GM20000 (cell line): ENCODE data around the gene TCEAL5.
"Not testable (repeated sequence)": the region's sequence is repeated elsewhere in the genome, so short reads cannot be mapped to it uniquely, and the experiment has no call there.

Experiments used
- DNase-seq: peaks from one replicate; pipeline ENCODE4 v3.0.0; 2012; ENCODE audit warnings: low spot score
- TF ChIP-seq, protein P1 (sequence below): IDR thresholded peaks from 2 replicates; pipeline ENCODE4 v1.5.1; 2012; ENCODE audit warnings: mild to moderate bottlenecking, control low read depth; ENCODE audit errors: extremely low read depth, missing control alignments

Gene TCEAL5, protein sequence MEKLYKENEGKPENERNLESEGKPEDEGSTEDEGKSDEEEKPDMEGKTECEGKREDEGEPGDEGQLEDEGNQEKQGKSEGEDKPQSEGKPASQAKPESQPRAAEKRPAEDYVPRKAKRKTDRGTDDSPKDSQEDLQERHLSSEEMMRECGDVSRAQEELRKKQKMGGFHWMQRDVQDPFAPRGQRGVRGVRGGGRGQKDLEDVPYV

DNA sequence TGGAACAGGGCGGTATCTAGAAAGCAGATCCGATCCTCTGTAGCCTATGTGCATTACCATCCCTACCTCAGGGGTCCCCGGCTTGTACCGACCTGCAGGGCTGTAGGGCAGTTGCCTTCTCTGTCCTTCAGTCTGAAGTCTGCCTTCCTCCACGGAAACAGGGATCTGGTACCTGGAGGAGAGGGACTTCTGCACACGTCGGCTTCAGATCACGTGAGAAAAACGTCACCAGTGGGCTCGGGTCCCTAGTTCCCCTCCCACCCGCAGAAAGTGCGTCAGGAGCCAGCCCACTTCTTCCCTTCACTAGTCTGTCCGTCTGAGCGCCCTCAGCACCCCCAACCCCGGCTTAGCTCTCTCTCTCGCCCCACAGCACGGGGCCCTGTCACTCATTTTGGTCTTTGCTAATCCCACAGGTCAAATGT, at the start of gene TCEAL5:
Gene TCEAL5 (minus strand): TSS at position 170 of the 422 bp plus-strand sequence. CDS start 2,187 bp downstream, outside the sequence.
- TF ChIP-seq, protein P1, sequence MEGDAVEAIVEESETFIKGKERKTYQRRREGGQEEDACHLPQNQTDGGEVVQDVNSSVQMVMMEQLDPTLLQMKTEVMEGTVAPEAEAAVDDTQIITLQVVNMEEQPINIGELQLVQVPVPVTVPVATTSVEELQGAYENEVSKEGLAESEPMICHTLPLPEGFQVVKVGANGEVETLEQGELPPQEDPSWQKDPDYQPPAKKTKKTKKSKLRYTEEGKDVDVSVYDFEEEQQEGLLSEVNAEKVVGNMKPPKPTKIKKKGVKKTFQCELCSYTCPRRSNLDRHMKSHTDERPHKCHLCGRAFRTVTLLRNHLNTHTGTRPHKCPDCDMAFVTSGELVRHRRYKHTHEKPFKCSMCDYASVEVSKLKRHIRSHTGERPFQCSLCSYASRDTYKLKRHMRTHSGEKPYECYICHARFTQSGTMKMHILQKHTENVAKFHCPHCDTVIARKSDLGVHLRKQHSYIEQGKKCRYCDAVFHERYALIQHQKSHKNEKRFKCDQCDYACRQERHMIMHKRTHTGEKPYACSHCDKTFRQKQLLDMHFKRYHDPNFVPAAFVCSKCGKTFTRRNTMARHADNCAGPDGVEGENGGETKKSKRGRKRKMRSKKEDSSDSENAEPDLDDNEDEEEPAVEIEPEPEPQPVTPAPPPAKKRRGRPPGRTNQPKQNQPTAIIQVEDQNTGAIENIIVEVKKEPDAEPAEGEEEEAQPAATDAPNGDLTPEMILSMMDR = no peak

DNA sequence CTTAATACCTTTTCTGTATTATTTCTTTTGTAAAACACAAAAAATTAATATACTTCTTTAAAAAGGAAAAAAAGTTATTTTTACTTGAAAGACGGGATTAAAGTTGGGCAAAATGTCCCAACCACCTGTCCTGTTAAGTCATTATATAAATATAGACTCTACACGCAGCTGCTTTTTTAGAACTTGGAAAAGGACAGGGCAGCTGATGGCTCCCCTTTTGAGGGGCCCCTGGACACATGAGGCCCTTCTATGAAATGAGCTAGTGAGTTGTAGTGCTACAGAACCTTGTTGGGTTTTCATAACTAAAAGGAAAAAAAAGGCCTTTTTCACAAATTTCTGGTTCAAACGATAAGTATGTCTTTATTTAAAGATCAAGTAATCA, 34.8 kb upstream of the TCEAL5 start:
- DNase-seq = no peak
- TF ChIP-seq, protein P1 = no peak

More for the DNA sequence above, at the start of gene TCEAL5:
- DNase-seq = no peak

DNA sequence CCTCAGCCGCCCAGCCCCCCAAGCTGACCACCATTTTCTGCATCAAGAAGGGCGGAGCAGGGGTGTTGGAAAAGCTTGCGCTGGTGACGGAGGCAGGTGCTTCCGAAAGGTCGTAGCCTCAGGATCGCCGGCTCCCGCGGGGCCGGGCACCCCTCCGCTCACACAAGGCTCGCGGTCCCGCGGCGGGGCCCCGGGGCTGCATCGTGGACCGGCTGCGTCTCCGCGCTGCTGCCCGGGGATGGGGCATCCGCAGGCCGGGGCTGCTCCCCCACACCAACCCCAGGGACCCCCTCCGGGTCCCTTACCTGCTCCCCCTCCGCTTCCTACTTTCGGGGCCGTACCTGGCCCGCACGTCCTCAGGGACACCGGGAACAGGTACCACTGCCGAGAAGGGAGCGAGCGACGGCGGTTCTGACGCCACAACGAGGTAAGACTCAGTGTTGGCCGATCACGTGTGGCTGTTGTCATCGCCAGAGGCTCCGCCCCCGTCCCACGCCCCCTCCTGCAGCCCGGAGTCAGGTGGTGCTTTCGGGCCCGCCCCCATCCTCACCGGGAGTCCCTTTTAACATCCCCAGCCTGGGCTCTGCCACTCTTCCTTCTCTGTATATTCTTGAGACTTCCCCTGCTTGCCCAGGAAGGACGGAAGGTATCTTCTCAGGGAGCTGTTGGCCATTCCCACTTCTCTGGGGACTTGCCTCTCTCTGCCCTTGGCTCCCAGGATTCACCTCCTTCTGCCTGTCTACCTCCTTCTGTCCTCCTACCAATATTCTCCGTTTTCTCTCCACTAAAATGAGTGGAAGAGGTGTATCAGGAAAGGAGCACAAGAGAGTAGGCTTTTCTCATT, 34.2 kb upstream of the TCEAL5 start, which contains the start of gene BEX2:
Gene BEX2 (minus strand): TSS at position 436 of the 844 bp plus-strand sequence. CDS start 1,014 bp downstream, outside the sequence.
- TF ChIP-seq, protein P1 = no peak
- peak; percentile 71 for DNase-seq

DNA sequence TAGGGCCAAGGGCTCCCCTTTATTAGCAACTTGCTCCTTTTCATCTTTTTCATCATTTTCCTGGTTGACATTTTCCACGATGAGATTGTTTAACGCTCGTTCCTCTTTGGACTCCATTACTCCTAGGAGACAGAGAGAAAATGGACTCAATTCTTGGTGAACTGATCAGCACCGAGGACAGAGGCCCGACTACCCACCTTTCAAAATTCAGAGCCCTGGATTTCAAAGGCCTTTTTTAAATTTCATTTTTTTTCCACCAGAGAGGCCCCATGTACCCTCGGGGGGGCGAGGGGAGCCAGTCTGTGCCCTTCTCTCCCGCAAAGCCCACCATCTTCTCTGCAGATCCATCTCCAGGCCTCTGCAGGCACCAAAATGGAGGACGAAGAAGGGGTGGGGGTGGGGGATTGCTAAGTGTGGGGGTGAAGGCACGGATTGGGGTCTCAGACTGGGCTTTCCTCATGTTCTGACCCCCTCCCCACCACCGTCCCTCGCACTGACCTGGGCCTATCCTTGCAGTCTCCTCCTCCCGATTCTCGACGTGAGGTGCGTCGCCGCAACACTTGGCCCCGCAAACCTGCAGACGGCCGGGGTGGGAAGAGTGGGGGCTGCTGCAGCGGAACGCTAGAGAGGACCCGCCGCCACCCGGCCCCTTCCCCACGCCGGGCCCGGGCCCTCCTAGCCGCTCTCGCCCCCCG, 33.5 kb upstream of the TCEAL5 start:
- no peak for DNase-seq
- TF ChIP-seq, protein P1 = no peak

DNA sequence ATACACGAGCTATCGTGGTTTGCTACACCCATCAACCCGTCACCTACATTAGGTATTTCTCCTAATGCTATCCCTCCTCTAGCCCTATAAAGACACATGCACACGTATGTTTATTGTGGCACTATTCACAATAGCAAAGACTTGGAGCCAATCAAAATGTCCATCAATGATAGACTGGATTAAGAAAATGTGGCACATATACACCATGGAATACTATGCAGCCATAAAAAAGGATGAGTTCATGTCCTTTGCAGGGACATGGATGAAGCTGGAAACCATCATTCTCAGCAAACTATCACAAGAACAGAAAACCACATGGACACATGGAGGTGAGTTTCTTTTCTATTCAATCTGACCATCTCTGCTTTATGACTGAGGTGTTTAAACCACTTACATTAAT, 29.1 kb upstream of the TCEAL5 start:
- DNase-seq = not testable (repeated sequence)

DNA sequence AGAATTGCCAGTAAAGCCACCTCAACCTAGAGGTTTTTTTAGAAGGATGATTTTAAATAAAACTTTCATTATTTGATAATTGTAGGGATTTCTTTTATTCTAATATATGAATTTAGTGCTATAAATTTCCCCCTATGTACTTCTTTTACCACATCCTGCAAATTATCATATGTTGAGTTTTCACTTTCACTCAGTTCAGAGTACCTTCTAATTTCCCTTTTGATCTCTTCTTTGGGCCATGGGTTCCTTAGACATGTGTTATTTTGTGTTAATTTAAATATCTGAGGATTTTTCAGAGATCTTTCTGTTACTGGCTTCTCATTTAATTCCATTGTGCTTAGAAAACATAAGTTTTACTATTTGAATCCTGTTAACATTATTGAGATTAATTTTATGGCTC, 28.2 kb upstream of the TCEAL5 start:
- no peak for DNase-seq

DNA sequence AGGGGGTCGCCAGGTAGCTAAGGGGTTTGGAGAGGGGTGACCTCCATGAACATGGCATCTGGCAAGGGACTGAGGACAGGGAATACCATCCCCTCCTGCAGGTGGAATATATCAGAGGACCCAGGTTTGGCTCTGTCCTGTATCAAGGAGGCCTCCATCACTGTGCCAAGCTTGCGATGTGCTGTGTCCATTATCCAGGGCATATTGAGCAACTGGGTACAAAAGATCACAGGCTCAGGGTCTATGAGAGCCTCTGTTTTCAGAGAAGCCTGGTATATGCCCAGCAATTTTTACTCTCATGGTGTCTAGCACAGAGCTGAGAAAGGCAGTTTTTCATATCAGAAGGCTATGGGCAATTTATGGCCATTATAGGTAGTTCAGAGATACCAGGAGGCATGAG, 16.6 kb upstream of the TCEAL5 start:
- TF ChIP-seq, protein P1 = no peak
- DNase-seq = no peak

More for the DNA sequence above, 28.2 kb upstream of the TCEAL5 start:
- TF ChIP-seq, protein P1 = no peak
